ENCODE results near the gene TCEANC2.
"Not testable (repeated sequence)": the region's sequence is repeated elsewhere in the genome, so short reads cannot be mapped to it uniquely, and the experiment has no call there.

The TCEANC2 gene

GRCh38 chr1:54081306-54082270, 28.2 kb downstream of the TCEANC2 start:
- peak; percentile 11 to 22 for DNase-seq (ENCODE audit: extremely low read depth in 1 of 2, low read depth in 1 of 2)

GRCh38 chr1:54084794-54085193, 31.4 kb downstream of the TCEANC2 start:
- DNase-seq (ENCODE audit: extremely low read depth in 1 of 2, low read depth in 1 of 2): no peak

- no peak for DNase-seq (ENCODE audit: extremely low read depth in 1 of 2, low read depth in 1 of 2)
Measured at GRCh38 chr1:54086754-54087153, 33.3 kb downstream of the TCEANC2 start.

- no peak for DNase-seq (ENCODE audit: extremely low read depth in 1 of 2, low read depth in 1 of 2)
Measured at GRCh38 chr1:54088385-54088784, 35.0 kb downstream of the TCEANC2 start.

DNA sequence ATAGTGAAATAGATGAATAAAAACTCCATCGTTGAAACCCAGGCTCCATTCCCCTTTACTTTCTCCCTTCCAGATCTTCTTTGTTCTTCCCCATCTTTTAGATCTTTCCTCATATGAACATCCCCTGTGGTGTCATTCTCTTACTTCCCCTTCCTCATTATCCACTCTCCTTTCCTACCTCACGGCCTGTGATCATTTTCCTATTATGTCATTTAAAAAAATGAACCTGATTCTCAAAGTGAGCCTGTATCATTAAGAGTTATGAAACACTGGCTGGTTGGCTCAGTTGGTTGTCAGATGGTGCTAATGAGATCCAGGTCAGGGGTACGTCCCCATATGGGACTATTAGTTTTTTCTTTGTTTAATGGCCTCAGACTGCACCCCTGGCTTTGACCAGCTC, 38.3 kb downstream of the TCEANC2 start:
- no peak for DNase-seq (ENCODE audit: extremely low read depth in 1 of 2, low read depth in 1 of 2)

GRCh38 chr1:54094001-54094729, 40.8 kb downstream of the TCEANC2 start:
- no peak for DNase-seq (ENCODE audit: extremely low read depth in 1 of 2, low read depth in 1 of 2)

GRCh38 chr1:54094730-54095105, 41.3 kb downstream of the TCEANC2 start:
- not testable (repeated sequence) for DNase-seq (ENCODE audit: extremely low read depth in 1 of 2, low read depth in 1 of 2)

- no peak for DNase-seq (ENCODE audit: extremely low read depth in 1 of 2, low read depth in 1 of 2)
Measured at GRCh38 chr1:54095546-54096226, 42.3 kb downstream of the TCEANC2 start.

GRCh38 chr1:54096227-54096876, 42.9 kb downstream of the TCEANC2 start:
- no peak for DNase-seq (ENCODE audit: extremely low read depth in 1 of 2, low read depth in 1 of 2)

GRCh38 chr1:54096877-54097240, 43.5 kb downstream of the TCEANC2 start:
- DNase-seq (ENCODE audit: extremely low read depth in 1 of 2, low read depth in 1 of 2): no peak

GRCh38 chr1:54099061-54099610, 45.7 kb downstream of the TCEANC2 start:
- DNase-seq (ENCODE audit: extremely low read depth in 1 of 2, low read depth in 1 of 2): no peak

DNA sequence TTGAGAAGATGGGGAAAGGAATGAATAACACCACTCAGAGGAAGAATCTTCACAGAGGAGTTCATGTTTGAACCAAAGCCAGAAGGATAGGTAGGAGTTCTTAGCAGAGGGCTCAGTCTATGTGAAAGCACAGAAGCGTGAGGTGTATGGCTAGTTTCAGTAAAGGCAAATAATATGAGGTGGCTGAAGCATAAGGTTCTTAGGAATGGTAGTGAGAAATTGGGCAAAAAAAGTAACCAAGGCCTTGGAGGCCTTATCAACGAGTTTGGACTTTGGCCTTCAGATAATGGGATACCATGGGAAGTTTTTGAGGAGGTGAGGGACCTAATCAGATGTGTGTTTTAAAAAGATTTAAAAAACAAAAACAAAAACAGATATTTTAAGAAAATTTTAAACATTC, 47.1 kb downstream of the TCEANC2 start:
- DNase-seq (ENCODE audit: extremely low read depth in 1 of 2, low read depth in 1 of 2): no peak

- no peak for DNase-seq (ENCODE audit: extremely low read depth in 1 of 2, low read depth in 1 of 2)
Measured at GRCh38 chr1:54103414-54103813, 50.0 kb downstream of the TCEANC2 start.

DNA sequence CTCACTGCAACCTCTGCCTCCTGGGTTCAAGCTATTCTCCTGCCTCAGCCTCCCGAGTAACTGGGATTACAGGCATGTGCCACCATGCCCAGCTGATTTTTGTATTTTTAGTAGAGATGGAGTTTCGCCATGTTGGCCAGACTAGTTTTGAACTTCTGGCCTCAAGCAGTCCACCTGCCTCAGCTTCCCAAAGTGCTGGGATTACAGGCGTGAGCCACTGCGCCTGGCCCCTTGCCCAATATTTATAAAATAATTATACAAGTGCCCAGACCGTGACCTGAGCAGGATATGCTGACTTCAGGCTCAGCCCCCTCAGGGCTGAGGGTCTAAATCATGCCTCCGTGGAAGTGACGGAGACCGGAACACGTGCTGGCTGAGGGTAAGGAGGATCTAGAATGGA, 51.2 kb downstream of the TCEANC2 start:
- not testable (repeated sequence) for DNase-seq (ENCODE audit: extremely low read depth in 1 of 2, low read depth in 1 of 2)

- DNase-seq (ENCODE audit: extremely low read depth in 1 of 2, low read depth in 1 of 2): no peak
Measured at GRCh38 chr1:54105080-54105479, 51.7 kb downstream of the TCEANC2 start.

DNA sequence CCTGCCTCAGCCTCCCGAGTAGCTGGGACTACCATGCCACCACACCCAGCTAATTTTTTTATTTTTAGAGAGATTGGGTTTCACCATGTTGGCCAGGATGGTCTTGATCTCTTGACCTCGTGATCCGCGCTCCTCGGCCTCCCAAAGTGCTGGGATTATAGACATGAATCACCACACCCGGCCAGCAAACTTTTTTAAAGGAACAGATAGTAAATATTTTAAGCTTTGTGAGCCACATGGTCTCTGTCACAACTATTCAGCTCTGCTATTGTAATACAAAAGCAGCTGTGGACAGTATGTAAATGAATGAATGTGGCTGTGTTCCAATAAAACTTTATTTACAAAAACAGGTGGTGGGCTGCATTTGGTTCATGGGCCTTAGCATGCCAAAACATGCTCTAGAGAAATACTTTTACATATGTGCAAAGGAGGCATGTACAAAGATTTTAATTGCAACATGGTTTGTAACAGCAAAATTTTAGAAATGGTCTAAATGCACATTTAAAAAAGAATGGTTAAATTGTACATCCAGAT, 52.4 kb downstream of the TCEANC2 start:
- no peak for DNase-seq (ENCODE audit: extremely low read depth in 1 of 2, low read depth in 1 of 2)

DNA sequence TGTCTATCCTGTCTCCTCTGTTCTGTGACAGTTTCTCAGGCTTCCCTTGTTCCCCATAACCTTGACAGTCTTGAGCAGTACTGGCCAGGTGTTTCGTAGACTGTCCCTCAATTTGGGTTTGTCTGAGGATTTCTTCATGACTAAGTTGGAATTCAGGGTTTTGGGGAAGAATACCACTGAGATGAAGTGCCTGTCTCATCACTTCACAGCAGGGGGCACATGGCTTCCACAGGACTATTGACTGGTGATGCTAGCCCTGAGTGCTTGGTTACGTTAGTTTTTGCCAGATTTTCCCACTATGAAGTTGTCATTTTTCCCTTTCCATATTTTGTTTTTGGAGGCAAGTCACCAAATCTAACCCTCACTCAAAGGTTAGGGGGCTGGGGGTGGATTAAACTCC, 53.7 kb downstream of the TCEANC2 start:
- no peak for DNase-seq (ENCODE audit: extremely low read depth in 1 of 2, low read depth in 1 of 2)

GRCh38 chr1:54108156-54108555, 54.7 kb downstream of the TCEANC2 start:
- DNase-seq (ENCODE audit: extremely low read depth in 1 of 2, low read depth in 1 of 2): no peak

DNA sequence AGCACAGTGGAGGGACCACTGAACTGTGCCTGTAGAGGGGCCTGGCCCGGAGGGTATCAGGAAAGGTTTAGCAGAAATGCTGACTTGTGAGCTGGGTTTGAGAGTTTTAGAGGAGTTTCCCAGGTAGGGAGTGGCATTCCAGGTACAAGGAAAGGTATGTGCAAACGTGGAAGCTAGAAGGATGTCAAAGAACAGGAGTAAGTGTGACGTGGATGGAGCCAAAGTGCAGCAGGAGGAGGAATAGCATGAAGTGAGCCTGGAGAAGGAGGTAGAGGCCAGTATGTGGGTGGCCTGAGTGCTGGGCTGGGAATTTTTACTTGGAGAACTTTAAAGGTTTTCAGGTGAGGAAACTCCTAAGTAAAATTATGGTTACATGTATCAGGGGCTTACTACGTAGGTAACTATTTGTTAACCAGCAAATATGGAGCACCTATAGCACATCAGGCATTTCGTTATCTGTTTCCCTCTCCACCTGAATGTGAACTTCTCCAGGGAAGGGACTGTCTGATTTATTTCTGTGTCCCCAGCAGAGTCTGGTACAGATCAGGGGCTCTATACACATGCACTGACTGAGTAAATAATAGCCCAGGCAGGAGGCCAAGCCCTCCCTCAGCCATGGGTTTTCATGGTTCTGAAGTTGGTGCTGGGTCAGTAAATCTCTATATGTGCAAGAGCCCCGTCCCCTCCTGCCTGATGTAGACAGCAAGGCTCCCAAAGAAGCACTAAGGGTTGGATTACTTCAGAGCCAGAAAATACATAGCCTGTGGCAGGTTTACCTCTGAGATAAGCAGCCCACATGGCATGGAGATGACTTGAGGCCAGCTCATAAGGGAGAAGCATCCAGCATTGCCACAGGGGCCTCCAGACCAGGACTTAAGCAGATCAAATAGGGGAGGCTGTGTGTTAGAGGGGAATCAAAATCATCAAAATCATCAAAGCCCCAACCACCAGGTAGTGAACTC, 56.0 kb downstream of the TCEANC2 start:
- DNase-seq (ENCODE audit: extremely low read depth in 1 of 2, low read depth in 1 of 2): no peak

All from activated CD8-positive, alpha-beta memory T cell treated with anti-CD3 and anti-CD28 coated beads for 1 hour (primary cell).